NCI-H82 treated with DMSO at 0.1 percent for 48 hours (cell line): ENCODE results near the gene DIRAS1.

Experiments used
- DNase-seq: peaks from one replicate; lab custom pipeline; 2025; ENCODE audit not compliant: unreplicated experiment; lab: John Stamatoyannopoulos, UW

Gene DIRAS1

DNA sequence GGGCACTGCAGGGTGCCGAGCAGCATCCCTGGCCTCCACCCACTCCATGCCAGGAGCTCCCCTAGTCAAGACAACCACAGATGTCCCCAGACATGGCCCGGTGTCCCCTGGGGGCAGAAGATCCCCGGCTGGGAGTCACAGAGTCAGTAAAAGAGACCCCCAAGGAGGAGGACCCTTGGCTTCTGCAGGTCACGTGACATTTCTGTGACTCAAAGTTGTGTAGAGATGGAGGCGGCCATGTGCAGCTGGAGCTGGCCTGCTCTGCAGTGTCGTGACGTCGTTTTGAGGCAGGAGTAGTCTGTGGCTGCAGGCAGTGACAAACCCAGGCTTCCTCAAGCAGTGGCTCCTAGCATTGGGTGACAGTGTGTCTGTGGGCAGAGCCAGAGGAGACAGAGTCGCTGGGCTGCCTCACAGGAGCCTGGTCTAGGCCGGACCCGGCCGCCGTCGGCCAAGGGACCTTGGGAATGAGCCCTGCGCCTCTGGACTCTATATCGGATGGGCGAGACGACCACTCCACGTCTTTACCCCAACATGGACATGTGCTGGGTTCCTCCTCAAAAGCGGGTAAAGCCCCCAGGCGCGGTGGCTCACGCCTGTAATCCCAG is 7.7 kb upstream of the DIRAS1 start:
- no peak for DNase-seq

DNA sequence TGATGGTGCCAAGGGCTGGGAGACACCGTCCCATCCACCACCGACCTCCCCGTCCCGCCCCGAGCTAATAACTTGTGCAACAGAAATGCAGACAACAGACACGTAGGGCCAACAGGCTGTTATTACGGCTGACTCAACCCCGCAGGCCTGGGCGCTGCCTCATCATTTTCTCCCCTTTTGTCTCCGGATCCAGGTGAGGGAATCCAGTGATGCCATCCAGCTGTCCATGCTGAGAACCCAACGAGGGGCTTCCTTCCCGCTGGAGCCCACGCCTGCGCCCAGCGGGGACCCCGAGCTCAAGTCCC is 6.4 kb upstream of the DIRAS1 start:
- no peak for DNase-seq

DNA sequence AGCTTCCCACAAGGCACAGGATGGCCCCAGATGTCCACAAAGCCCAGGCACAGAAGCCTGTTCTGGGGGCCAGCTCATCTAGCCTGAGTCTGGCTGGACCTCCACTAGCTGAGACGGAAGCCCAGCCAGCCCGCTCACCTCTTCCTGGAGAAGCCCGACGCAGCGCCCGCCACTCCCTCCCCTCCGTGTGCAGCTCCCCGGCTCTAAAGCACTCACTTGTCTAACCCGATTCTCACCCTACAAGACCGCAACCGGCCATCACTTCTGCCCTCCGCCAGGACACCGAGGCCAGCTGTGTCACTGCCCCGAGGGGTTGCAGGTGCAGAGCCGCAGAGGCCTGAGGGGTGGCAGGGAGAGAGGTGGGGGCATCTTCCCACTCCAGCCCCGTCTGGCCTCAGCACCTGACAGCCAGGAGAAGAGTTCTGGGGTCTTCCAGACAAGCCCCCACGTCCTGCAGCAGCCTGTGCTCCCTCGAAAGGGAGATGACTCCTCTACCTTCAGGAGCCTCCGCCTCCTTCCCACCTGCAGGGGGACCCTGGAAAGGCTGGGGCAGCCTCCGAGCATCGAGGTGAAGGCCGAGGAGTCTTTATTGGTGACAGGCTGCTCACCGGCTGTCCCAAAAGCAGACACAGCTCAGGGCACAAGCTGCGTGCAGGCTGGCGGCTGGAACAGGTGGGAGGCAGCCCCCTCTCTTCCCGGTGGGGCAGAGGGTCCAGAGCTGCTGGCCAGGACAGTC is 5.9 kb upstream of the DIRAS1 start:
- no peak for DNase-seq

DNA sequence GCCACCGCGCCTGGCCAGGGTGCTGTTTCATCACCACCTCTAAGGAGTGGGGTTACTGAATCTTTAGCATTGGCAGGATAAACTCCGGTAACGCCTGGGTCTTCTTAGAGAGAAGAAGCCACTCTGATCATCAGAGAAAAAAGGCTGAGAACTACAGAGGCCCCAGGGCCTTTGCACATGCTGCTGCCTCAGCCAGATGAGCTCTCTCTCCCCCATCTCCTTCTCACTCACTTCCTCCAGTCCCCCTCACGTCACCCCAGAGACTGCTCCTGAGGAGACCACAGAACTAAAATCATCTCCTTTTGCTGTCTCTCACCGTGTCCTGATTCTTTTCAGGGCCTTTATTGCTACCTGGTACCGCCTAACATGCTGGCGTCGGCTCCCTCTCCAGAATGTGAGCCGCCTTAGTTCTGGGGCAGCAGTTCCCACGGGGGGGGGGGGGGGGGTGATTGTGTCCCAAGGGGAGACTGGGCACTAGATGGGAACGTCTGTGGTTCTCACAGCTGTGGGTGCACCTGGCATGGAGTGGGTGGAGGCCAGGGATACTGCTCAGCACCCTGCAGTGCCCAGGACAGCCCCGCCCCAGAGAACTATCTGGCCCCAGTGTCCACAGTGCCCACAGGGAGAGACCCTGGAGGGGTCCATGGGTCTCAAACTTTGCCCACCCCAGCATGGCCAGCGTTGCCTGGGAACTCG is 5.1 kb upstream of the DIRAS1 start:
- DNase-seq = no peak

DNA sequence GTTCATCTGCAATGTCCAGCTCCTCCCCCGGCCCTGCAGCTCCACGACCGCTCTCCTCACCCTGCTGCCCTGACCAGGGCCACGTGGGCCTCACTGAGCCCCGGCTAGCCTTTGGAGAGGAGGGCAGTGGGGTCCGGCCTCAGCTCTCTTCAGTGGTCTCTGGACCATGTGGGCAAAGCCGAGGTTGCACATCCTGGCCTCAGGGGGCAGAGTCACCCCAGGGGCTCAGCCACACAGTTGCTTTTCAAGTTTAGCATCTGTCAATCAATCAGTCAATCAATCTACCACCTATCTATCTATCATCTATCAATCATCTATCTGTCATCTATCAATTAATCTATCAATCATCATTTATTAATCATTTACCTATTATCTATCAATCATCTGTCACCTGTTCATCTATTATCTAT is 3.0 kb upstream of the DIRAS1 start:
- DNase-seq = no peak

DNA sequence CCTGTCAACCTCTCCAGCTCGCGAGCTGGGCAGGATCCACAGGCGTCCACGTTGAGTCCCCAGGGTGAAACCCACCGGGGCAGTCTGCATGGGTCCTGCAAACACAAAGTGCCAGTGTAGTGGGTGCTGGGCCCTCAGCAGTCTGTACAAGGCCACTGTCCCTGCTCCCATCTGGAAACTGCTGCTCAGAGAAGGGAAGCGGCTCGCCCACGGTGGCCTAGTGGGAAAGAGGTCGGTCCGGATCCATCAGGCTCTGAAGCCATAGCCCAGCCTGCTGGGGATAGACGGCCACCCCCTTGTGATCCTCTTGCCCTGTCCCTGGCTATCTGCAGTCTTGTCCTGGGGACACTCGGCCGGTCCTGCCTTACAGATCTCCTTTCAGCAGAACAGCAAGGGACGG is 2.6 kb upstream of the DIRAS1 start:
- no peak for DNase-seq

DNA sequence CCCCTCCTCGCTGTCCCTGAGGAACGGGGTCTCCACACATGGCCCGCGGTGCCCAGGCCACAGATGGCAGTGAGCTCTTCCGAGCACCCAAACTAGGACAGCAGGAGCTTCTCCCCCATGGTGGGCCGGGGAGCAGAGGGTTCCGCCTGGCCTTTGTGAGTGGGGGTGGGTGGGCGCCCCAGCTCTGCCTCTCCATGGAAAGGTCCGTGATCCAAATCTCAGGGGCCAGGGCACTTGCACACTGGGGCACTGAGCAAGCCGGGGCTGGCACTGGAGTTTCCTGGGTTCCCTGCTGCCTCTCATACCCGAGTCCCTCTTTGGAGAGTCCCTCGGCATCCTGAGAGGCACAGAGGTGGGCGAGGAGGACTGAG is 2.2 kb upstream of the DIRAS1 start:
- DNase-seq = no peak

DNA sequence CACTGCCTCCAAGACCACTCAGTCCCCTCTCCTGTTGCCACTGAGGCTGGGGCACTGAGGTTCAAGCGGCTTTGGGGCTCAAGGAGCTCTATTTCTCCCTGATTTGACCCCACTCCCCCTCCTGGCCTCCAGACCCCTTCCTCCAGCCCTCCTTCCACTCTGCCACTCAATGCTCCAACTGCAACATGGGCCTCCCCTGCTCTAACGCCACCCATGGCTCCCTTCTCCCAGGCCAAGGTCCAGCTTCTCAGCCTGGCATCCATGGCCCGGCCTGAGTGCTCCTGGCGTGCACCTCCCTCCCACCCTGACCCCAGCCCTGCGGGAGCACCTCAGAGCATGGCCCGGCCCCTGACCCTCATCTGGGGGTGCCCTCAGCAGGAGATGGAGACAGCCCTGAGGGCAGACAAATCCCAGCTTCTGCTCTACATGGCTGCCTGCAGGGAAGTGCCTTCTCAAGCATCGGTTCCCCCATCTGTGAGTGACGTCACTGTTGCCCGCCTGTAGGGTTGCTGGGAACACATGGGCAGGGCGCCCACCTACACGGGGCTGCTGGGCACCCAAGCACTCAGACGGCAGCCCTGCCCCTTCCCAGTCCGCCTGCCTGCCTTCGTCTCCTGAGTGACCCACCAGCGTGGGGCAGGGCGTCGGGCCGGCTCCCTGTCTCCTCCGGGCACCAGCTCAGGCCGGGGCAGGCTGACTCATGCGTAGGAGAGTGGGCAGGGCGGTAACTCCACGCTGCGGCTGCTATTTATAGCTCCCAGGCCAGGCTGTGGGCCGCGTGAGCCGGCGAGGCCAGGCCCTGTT is 1.6 kb upstream of the DIRAS1 start:
- no peak for DNase-seq

DNA sequence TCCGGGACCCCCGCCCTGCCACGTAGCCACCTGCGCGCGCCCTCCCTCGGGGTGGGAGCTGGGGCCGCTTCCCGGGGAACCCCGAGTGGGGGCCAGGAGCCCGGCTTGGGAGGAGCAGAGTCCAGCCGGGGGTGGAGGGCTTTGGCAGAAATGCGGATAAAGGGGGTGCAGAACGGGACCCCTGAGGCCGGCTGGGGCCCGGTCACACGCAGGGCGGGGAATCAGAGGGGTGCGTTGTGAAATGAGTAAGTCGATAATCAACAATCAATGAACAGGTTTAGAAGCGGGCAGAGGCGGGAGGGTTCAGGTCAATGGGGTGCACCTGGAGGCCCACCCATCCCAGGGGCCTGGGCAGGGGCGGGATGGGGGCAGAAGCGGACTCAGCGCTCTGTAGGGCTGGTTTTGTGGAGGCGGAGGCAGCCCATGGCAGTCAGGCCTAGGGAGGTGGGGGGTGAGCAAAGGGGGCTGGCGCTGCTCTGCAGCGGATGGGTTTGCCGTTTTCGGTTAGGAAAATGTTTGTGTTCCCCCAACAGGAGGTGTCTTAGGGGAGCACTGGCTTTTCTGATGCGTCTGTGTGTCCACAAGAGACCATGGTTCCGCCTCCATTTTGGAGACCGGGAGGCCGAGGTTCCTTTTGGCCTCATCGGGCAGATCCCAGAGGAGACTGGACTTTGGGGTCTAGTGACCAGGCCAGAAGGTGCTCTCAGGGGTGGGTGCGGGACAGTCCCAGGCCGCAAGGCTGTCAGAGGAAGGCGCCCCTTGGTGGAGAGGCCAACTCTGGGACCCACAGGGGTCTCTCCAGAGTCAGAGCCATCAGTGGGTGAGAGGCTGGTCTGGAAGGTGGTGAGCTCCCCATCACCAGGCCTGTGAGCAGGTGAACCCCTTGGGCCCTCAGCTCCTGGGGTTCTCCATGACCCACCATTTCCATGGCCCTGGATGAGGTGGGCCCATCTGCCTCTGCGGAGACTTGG is 683 bp upstream of the DIRAS1 start:
- no peak for DNase-seq

DNA sequence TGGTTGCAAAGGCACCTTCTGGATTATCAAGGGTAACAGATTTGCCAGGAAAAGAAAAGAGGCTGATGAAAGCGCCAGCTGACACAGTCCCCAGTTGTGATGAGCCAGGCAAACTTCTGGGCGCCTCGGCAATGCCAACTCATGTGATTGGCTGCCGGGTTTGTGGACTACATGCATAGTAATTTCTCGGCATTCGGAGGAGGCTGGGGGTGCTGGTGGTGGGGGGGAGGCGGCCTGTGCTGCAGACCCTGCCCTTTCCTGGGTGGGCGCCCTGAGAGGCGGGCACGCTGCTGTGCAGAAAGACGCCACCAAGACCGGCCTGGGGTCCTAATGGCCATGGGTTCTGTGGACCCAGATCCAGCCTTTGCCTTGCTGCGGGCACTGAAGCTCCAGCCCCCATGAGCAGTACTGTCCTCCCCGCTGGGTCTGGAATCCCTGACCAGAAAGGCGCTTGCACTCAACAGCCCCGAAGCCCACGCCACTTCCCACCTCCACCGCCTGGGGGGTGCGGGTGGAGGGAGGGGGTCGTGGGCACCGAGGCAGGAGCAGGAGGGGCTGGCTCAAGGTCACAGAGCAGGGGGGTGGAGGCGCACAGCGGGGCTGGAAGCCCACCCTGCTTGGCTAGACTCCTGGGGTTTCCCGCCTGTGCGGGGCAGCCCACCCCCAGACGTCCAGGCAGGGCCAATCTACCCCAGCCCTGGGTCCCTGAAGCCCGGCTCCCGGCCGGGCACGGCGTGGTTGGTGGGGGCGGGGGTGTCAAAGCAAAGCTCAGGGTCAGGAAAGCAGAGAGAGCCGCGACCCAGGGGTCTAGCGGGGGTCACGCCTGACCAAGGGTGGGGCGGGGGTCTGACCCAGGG is 1.0 kb downstream of the DIRAS1 start:
- DNase-seq = no peak

DNA sequence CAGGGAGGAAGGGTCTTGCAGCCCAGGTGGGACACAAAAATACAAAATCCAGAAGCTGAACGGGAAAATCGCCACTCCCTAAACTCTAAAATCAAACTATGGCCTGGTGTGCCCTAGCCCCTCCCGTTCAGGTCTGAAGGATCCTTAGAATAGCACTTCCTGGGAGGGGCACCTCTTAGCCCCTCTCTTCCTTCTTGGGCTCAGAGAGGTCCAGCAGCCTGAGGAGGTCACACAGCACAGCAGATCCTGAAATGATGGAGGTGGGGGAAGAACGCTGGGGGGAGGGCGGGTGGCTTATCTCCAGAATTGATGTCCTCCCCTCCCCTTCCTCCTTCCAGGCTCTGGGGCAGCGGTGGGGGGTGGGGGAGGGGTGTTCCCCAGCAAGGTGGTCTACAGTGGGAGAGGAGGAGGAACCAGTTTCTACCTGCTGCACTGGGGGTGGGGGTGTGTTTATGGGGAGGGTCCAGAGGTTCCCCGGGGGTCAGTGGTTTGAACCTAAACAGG is 1.9 kb downstream of the DIRAS1 start:
- no peak for DNase-seq

DNA sequence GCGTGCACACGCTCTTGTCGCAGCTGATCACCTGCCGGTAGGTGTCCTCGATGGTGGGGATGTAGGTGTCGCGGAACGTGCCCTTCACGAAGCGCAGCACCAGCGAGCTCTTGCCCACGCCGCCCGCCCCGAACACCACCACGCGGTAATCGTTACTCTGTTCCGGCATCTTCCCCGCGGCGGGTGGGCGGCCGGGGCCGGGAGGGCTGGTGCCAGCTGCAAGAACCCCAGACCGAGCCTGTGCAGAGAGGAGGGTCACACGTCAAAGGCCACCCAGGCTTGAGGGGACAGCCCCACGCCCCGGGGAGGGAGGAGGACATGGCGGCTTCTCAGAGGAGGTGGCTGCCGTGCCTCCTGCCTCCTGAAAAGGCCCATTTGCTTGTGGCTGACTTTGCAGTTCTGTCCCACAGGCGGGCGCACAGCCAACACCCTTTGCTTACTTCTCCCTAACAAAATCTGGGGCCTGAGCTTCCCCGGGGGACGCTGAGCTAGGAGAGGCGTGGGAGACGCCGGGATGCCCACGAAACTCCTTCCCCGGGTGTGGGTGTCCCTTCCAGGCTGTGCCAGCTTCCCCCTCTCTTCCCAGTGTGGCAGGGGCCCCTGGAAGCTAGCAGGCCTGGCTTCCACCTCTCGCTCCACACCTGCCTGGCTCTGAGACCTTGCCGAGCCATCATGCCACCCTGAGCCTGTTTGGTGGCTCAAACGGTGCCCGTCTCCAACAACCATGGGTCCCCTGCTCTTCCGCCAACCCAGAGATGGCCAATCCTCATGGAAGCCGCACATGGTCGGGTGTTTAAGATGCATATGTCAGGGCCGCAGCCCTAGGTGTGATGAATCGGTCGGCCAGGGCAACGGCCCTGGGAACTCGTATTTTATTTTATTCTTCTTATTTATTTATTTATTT is 3.3 kb downstream of the DIRAS1 start:
- no peak for DNase-seq

DNA sequence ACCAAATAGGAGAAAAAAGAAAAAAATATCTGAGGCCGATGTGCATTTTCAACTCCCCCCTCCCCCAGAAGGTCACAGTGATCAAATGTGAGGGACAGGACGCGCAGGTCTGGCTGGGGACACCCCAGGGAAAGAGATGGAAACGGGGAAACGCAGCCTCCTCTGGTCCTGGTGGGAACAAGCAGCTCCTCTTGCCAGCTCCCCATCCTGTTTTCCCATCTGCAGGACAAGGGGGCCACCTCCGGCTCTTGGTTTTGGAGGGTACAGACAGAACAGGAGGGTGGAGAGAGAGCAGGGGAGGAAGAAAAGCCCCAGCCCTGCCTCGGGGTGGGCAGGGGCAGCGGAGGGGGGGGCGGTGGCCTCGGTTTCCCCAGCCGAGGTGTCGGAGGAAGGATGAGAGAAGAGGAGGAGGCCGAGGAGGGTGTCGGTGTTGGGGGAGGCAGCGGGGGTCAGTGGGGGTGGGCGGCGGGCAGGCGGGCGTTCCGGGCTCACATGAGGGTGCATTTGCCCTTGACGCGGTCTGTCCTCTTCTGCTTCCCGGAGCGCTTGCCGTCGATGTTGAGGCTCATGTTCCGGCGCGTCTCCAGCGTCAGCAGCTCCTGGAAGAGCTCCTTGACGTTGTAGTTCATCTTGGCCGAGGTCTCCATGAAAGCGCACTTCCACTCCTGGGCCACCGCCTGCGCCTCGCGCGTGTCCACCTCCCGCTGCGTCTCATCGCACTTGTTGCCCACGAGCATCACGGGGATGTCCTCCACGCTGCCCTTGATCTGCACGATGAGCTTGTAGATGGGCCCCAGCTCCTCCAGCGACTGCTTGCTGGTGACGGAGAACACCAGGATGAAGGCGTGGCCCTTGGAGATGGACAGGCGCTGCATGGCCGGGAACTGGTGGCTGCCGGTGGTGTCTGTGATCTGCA is 4.2 kb downstream of the DIRAS1 start:
- no peak for DNase-seq

DNA sequence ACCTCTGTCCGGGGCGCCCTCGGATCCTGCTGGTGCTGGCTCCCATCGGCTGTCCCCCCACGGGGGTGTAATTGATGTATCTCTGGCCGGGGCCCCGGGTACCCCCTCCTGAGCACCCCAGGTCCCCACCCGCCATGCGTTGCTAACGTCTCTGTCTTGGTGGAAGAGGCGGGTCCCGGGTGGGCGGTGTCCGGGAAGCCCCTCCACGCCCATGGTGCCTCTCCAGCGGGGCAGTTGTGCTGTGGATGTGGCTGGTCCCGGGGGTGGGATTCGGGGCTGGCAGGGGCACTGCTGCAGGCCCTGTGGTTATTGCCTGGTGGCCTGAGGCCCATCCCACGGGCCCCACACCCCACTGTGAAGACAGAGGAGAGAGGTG is 4.9 kb downstream of the DIRAS1 start:
- DNase-seq = no peak

DNA sequence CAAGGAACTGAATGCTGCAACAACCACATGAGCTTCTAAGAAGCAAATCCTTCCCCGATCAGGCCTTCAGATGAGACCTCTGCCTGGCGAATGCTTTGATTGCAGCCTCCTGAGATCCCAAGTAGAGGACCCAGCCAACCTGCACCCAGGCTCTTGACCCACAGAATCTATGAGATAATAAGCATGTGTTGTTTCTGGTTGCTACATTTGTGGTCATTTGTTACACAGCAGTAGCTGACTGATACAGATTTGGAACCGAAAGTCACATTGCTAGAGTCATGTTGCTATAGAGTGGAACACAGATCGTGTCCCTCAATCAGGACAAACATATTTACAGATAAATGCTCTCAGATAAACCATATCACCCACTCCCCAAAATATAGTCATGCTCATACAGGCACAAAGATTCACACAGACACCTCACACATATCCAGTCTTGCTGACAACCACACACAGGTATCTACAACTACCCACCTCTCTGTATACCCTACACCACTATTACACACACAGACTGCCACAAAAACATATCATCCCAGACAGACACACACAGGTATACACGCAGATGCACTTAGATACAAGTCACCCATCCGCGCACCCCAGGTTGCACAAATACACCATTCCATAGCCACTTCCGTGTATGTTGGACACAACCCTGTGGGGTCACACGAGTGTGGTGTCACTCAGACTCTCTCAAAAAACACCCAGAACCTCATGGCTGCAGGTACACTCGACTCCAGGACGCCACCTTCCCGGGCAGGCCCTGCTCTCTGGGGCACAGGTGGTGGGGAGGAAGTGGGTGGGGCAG is 5.5 kb downstream of the DIRAS1 start:
- no peak for DNase-seq

DNA sequence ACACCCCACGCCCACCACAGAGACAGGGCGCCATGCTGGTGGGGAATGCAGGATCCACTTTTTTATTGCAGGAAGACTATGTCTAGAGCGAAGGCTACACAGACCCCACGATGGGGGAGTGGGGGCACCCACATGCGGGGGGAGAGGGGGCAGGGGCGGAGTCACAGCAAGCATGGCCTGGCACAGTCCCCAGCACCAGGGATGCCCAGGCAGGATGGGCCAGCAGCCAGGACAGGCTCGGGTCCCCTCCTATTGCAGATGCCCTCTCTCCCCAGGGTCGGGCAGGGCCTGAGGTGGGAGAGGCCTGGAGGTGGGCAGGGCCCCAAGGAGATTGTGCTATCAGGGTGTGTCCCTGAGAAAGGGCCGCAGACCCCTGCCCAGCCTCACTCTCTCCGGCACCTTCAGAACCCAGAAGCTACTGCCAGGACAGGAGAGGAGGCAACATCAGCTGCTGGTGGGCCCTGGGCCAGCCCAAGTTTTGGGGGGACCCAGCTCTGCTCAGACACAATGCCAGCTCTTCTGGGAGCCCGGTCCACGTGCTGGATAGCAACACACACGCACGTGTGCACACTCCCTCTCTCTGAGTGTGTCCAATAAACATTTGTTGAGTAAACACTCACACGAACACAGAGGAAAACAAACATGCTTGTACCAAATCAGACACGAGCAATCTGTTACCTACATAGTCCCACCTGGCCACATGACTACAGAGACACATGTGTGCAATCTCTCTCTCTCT is 6.5 kb downstream of the DIRAS1 start:
- DNase-seq = no peak
